HEK293 (cell line): ENCODE data around the gene HOXC11.

ENCODE experiments used
- CTCF ChIA-PET: fragments of 350-600 bp; formaldehyde crosslinking; extraction: SDS; loops from one replicate; lab custom pipeline; 2021; ENCODE audit warnings: antibody characterized with exemption; lab: Yijun Ruan, JAX
- POLR2A ChIA-PET: fragments of 300-600 bp; formaldehyde crosslinking; extraction: SDS; loops from one replicate; lab custom pipeline; 2020; ENCODE audit warnings: antibody characterized with exemption, inconsistent platforms; lab: Yijun Ruan, JAX
- H3K27ac ChIP-seq: fragments of 200-500 bp; sonication (Bioruptor generic); 2 replicates; pipeline ENCODE4 v1.5.1; 2014; ENCODE audit warnings: low read depth, low read length, control low read depth, inconsistent platforms; ENCODE audit errors: extremely low read depth
- H3K36me3 ChIP-seq, 2 experiments: fragments of 200-500 bp in 1 of 2; sonication (Bioruptor generic) in 1 of 2; 1 replicate in 1 of 2; 2 replicates in 1 of 2; pipeline ENCODE4 v1.5.1; 2014 to 2017; ENCODE audit warnings: inconsistent platforms in 2 of 2, low read length in 2 of 2; ENCODE audit not compliant: control insufficient read depth in 2 of 2, insufficient read depth in 1 of 2
- H3K4me1 ChIP-seq: fragments of 200-500 bp; sonication (Bioruptor generic); 2 replicates; pipeline ENCODE4 v1.5.1; 2014; ENCODE audit warnings: mild to moderate bottlenecking, low read length, inconsistent platforms; ENCODE audit not compliant: control insufficient read depth, insufficient read depth
- H3K4me3 ChIP-seq: 2 replicates; pipeline ENCODE4 v1.5.1; 2011; ENCODE audit warnings: low read depth, mild to moderate bottlenecking, control low read depth, low read length, moderate library complexity
- H3K9me3 ChIP-seq: fragments of 200-500 bp; sonication (Bioruptor generic); 2 replicates; pipeline ENCODE4 v1.5.1; 2014; ENCODE audit warnings: low read depth, low read length, inconsistent platforms; ENCODE audit not compliant: control insufficient read depth, insufficient read depth
- EGR2 ChIP-seq: fragments of 450-650 bp; formaldehyde crosslinking; IDR thresholded peaks from 2 replicates; pipeline ENCODE4 v1.5.1; 2016; ENCODE audit warnings: low read depth, missing biosample characterization, missing genetic modification characterization
- KLF8 ChIP-seq: fragments of 450-650 bp; formaldehyde crosslinking; IDR thresholded peaks from 2 replicates; pipeline ENCODE4 v1.5.1; 2016; ENCODE audit warnings: missing biosample characterization, missing genetic modification characterization
- PRDM1 ChIP-seq: fragments of 450-650 bp; formaldehyde crosslinking; IDR thresholded peaks from 2 replicates; pipeline ENCODE4; 2016; ENCODE audit warnings: missing biosample characterization, missing genetic modification characterization
- WT1 ChIP-seq: fragments of 450-650 bp; formaldehyde crosslinking; IDR thresholded peaks from 2 replicates; pipeline ENCODE4 v1.5.1; 2016; ENCODE audit warnings: missing biosample characterization, missing genetic modification characterization
- ZBTB17 ChIP-seq: fragments of 450-650 bp; formaldehyde crosslinking; IDR thresholded peaks from 2 replicates; pipeline ENCODE4 v1.5.1; 2016; ENCODE audit warnings: missing biosample characterization, missing genetic modification characterization
- ZBTB20 ChIP-seq: fragments of 450-650 bp; formaldehyde crosslinking; IDR thresholded peaks from 2 replicates; pipeline ENCODE4 v1.5.1; 2016; ENCODE audit warnings: missing biosample characterization, missing genetic modification characterization
- ZBTB48 ChIP-seq: fragments of 450-650 bp; formaldehyde crosslinking; IDR thresholded peaks from 2 replicates; pipeline ENCODE4 v1.5.1; 2016; ENCODE audit warnings: missing biosample characterization, missing genetic modification characterization
- ZEB2 ChIP-seq: fragments of 450-650 bp; formaldehyde crosslinking; IDR thresholded peaks from 2 replicates; pipeline ENCODE4 v1.5.1; 2016; ENCODE audit warnings: missing biosample characterization, missing genetic modification characterization
- ZFHX2 ChIP-seq: fragments of 450-650 bp; formaldehyde crosslinking; conservative IDR thresholded peaks from 2 replicates; pipeline ENCODE4 v1.5.1; 2016; ENCODE audit warnings: missing biosample characterization, missing genetic modification characterization
- ZNF335 ChIP-seq: fragments of 450-650 bp; formaldehyde crosslinking; conservative IDR thresholded peaks from 2 replicates; pipeline ENCODE4 v1.5.1; 2016; ENCODE audit warnings: missing biosample characterization, missing genetic modification characterization
- ZNF366 ChIP-seq: fragments of 450-650 bp; formaldehyde crosslinking; conservative IDR thresholded peaks from 2 replicates; pipeline ENCODE4 v1.5.1; 2016; ENCODE audit warnings: missing biosample characterization, missing genetic modification characterization
- ZNF433 ChIP-seq: fragments of 450-650 bp; formaldehyde crosslinking; IDR thresholded peaks from 2 replicates; pipeline ENCODE4 v1.5.1; 2016; ENCODE audit warnings: missing biosample characterization, missing genetic modification characterization, low read depth
- ZNF654 ChIP-seq: fragments of 450-650 bp; formaldehyde crosslinking; IDR thresholded peaks from 2 replicates; pipeline ENCODE4 v1.5.1; 2016; ENCODE audit warnings: low read depth, missing biosample characterization, missing genetic modification characterization
- ZNF776 ChIP-seq: fragments of 450-650 bp; formaldehyde crosslinking; IDR thresholded peaks from 2 replicates; pipeline ENCODE4 v1.5.0; 2017; ENCODE audit warnings: missing biosample characterization, missing genetic modification characterization, borderline replicate concordance
- ZSCAN30 ChIP-seq: fragments of 450-650 bp; IDR thresholded peaks from 2 replicates; pipeline ENCODE4 v1.5.1; 2018; ENCODE audit warnings: missing biosample characterization, mild to moderate bottlenecking, missing genetic modification characterization, moderate library complexity
- TF ChIP-seq, protein P1 (sequence below): fragments of 450-650 bp; formaldehyde crosslinking; IDR thresholded peaks from 2 replicates; pipeline ENCODE4 v1.5.1; 2016; ENCODE audit warnings: missing biosample characterization, missing genetic modification characterization, borderline replicate concordance
- TF ChIP-seq, protein P2 (sequence below): fragments of 450-650 bp; formaldehyde crosslinking; IDR thresholded peaks from 2 replicates; pipeline ENCODE4 v1.5.1; 2016; ENCODE audit warnings: missing biosample characterization, missing genetic modification characterization
- TF ChIP-seq, protein P3 (sequence below): IDR thresholded peaks from 2 replicates; pipeline ENCODE4 v1.6.1; 2011; ENCODE audit warnings: mild to moderate bottlenecking, low read depth, low read length, borderline replicate concordance
- TF ChIP-seq, protein P4 (sequence below): fragments of 450-650 bp; formaldehyde crosslinking; IDR thresholded peaks from 2 replicates; pipeline ENCODE4 v1.5.1; 2016; ENCODE audit warnings: missing biosample characterization, missing genetic modification characterization
- TF ChIP-seq, protein P5 (sequence below): fragments of 450-650 bp; formaldehyde crosslinking; conservative IDR thresholded peaks from 2 replicates; pipeline ENCODE4 v1.5.1; 2016; ENCODE audit warnings: low read depth, missing biosample characterization, missing genetic modification characterization

HOXC11 gene

DNA sequence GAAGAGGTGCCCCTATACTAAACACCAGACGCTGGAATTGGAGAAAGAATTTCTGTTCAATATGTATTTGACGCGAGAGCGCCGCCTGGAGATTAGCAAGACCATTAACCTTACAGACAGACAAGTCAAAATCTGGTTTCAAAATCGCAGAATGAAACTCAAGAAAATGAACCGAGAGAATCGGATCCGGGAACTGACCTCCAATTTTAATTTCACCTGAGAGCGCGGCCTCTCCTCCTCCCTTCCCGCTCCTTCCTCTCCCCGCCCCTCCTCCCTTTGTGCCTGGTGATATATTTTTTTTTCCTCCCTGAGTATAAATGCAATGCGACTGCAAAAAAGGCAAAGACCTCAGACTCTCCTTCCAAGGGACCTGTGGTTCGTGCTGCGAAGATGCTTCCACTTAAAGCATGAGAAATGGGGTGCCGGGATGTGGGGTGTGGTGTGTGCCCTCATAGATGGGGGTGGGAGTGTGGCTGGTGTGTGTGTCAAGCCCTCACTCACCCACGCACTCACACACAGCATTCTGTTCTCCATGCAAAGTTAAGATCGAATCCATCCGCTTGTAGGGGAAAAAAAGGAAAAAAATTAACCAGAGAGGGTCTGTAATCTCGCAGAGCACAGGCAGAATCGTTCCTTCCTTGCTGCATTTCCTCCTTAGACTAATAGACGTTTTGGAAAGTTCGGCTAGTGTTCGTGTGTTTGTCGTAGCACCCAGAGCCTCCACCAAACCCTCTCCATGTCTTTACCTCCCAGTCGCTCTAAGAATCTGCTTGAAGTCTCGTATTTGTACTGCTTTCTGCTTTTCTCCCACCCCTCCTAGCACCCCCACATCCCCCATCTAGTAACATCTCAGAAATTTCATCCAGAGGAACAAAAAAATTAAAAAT is 16.5 kb downstream of the HOXC11 start:
- H3K4me1 ChIP-seq, result peaks cover 38% of the 10 kb centered on the region
- ChIA-PET POLR2A (interaction anchor here (1.8 to 2.2 kb wide), 2 partner anchors 11 kb away, joined by 10 to 14 read pairs; partner anchors contain the start of gene HOXC9), CTCF (interaction anchor here (0.7 to 5.8 kb wide), 17 partner anchors 10 to 290 kb away, joined by 3 to 88 read pairs (median 6); partner anchors contain the start of genes HOXC13, HOXC5, HOXC9 and SMUG1)
- no peaks in the 10 kb centered on the region for H3K36me3 ChIP-seq
- no peaks in the 10 kb centered on the region for H3K9me3 ChIP-seq
- peak overlapping the region; percentile 71 for H3K27ac ChIP-seq
- peak overlapping the region; percentile 15 for H3K4me3 ChIP-seq
- TF ChIP-seq ZSCAN30 (0 out of 2 replicates have a peak, but pooled peaks have one; percentile 26), ZFHX2 (tag by site-specific recombination) (peak; percentile 87), WT1 (tag by site-specific recombination) (peak; percentile 77), ZNF776 (tag by site-specific recombination) (no peak), PRDM1 (peak; percentile 49; the same call in 1 of the 2 replicates), ZBTB48 (tag by site-specific recombination) (peak; percentile 47; the same call in 1 of the 2 replicates), ZBTB20 (tag by site-specific recombination) (peak; percentile 28; the same call in 1 of the 2 replicates), EGR2 (tag by site-specific recombination) (peak; percentile 78), ZNF335 (tag by site-specific recombination) (peak; percentile 73), ZNF433 (tag by site-specific recombination) (no peak), KLF8 (peak; percentile 25; the same call in 1 of the 2 replicates), ZBTB17 (tag by site-specific recombination) (peak; percentile 94), ZEB2 (peak; percentile 70), ZNF654 (tag by site-specific recombination) (peak; percentile 35), ZNF366 (tag by site-specific recombination) (peak; percentile 60; the same call in 1 of the 2 replicates)
- TF ChIP-seq, protein P1, sequence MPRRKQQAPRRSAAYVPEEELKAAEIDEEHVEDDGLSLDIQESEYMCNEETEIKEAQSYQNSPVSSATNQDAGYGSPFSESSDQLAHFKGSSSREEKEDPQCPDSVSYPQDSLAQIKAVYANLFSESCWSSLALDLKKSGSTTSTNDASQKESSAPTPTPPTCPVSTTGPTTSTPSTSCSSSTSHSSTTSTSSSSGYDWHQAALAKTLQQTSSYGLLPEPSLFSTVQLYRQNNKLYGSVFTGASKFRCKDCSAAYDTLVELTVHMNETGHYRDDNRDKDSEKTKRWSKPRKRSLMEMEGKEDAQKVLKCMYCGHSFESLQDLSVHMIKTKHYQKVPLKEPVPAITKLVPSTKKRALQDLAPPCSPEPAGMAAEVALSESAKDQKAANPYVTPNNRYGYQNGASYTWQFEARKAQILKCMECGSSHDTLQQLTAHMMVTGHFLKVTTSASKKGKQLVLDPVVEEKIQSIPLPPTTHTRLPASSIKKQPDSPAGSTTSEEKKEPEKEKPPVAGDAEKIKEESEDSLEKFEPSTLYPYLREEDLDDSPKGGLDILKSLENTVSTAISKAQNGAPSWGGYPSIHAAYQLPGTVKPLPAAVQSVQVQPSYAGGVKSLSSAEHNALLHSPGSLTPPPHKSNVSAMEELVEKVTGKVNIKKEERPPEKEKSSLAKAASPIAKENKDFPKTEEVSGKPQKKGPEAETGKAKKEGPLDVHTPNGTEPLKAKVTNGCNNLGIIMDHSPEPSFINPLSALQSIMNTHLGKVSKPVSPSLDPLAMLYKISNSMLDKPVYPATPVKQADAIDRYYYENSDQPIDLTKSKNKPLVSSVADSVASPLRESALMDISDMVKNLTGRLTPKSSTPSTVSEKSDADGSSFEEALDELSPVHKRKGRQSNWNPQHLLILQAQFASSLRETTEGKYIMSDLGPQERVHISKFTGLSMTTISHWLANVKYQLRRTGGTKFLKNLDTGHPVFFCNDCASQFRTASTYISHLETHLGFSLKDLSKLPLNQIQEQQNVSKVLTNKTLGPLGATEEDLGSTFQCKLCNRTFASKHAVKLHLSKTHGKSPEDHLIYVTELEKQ (tag by site-specific recombination), result no peak
- TF ChIP-seq, protein P2, sequence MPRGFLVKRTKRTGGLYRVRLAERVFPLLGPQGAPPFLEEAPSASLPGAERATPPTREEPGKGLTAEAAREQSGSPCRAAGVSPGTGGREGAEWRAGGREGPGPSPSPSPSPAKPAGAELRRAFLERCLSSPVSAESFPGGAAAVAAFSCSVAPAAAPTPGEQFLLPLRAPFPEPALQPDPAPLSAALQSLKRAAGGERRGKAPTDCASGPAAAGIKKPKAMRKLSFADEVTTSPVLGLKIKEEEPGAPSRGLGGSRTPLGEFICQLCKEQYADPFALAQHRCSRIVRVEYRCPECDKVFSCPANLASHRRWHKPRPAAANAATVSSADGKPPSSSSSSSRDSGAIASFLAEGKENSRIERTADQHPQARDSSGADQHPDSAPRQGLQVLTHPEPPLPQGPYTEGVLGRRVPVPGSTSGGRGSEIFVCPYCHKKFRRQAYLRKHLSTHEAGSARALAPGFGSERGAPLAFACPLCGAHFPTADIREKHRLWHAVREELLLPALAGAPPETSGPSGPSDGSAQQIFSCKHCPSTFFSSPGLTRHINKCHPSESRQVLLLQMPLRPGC (tag by site-specific recombination), result no peak
- TF ChIP-seq, protein P3, sequence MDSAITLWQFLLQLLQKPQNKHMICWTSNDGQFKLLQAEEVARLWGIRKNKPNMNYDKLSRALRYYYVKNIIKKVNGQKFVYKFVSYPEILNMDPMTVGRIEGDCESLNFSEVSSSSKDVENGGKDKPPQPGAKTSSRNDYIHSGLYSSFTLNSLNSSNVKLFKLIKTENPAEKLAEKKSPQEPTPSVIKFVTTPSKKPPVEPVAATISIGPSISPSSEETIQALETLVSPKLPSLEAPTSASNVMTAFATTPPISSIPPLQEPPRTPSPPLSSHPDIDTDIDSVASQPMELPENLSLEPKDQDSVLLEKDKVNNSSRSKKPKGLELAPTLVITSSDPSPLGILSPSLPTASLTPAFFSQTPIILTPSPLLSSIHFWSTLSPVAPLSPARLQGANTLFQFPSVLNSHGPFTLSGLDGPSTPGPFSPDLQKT, result no peak
- TF ChIP-seq, protein P4, sequence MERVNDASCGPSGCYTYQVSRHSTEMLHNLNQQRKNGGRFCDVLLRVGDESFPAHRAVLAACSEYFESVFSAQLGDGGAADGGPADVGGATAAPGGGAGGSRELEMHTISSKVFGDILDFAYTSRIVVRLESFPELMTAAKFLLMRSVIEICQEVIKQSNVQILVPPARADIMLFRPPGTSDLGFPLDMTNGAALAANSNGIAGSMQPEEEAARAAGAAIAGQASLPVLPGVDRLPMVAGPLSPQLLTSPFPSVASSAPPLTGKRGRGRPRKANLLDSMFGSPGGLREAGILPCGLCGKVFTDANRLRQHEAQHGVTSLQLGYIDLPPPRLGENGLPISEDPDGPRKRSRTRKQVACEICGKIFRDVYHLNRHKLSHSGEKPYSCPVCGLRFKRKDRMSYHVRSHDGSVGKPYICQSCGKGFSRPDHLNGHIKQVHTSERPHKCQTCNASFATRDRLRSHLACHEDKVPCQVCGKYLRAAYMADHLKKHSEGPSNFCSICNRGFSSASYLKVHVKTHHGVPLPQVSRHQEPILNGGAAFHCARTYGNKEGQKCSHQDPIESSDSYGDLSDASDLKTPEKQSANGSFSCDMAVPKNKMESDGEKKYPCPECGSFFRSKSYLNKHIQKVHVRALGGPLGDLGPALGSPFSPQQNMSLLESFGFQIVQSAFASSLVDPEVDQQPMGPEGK (tag by site-specific recombination), result no peak; the same call in 1 of the 2 replicates
- TF ChIP-seq, protein P5, sequence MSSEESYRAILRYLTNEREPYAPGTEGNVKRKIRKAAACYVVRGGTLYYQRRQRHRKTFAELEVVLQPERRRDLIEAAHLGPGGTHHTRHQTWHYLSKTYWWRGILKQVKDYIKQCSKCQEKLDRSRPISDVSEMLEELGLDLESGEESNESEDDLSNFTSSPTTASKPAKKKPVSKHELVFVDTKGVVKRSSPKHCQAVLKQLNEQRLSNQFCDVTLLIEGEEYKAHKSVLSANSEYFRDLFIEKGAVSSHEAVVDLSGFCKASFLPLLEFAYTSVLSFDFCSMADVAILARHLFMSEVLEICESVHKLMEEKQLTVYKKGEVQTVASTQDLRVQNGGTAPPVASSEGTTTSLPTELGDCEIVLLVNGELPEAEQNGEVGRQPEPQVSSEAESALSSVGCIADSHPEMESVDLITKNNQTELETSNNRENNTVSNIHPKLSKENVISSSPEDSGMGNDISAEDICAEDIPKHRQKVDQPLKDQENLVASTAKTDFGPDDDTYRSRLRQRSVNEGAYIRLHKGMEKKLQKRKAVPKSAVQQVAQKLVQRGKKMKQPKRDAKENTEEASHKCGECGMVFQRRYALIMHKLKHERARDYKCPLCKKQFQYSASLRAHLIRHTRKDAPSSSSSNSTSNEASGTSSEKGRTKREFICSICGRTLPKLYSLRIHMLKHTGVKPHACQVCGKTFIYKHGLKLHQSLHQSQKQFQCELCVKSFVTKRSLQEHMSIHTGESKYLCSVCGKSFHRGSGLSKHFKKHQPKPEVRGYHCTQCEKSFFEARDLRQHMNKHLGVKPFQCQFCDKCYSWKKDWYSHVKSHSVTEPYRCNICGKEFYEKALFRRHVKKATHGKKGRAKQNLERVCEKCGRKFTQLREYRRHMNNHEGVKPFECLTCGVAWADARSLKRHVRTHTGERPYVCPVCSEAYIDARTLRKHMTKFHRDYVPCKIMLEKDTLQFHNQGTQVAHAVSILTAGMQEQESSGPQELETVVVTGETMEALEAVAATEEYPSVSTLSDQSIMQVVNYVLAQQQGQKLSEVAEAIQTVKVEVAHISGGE (tag by site-specific recombination), result peak; percentile 85; the same call in 1 of the 2 replicates
